Parathyroid adenoma (tissue), 2 donors: ENCODE results near the gene PELI3.
"Not testable (repeated sequence)": the region's sequence is repeated elsewhere in the genome, so short reads cannot be mapped to it uniquely, and the experiment has no call there.

Experiments used
- H2AFZ ChIP-seq: fragments of 300-600 bp; sonication (generic); one replicate; pipeline ENCODE4 v1.7.0; 2017; ENCODE audit warnings: antibody characterized with exemption, mild to moderate bottlenecking
- H3K27ac ChIP-seq: fragments of 300-600 bp; sonication (generic); one replicate; pipeline ENCODE4 v1.7.0; 2017
- H3K27me3 ChIP-seq: fragments of 300-600 bp; sonication (generic); one replicate; pipeline ENCODE4 v1.7.0; 2017; ENCODE audit warnings: low read length; ENCODE audit not compliant: control insufficient read depth, insufficient read depth
- H3K36me3 ChIP-seq: fragments of 300-600 bp; sonication (generic); one replicate; pipeline ENCODE4 v1.7.0; 2017; ENCODE audit warnings: low read length; ENCODE audit not compliant: control insufficient read depth, insufficient read depth
- H3K4me1 ChIP-seq: fragments of 300-600 bp; sonication (generic); one replicate; pipeline ENCODE4 v1.7.0; 2017; ENCODE audit warnings: control low read depth
- H3K4me2 ChIP-seq: fragments of 300-600 bp; sonication (generic); one replicate; pipeline ENCODE4 v1.7.0; 2017; ENCODE audit warnings: low read length
- H3K4me3 ChIP-seq: fragments of 300-600 bp; sonication (generic); one replicate; pipeline ENCODE4 v1.7.0; 2017; ENCODE audit warnings: low read depth, low read length
- H3K79me2 ChIP-seq: fragments of 300-600 bp; sonication (generic); one replicate; pipeline ENCODE4 v1.7.0; 2017; ENCODE audit warnings: control low read depth
- H3K9ac ChIP-seq: fragments of 300-600 bp; sonication (generic); one replicate; pipeline ENCODE4 v1.7.0; 2017; ENCODE audit warnings: mild to moderate bottlenecking
- H3K9me3 ChIP-seq: fragments of 300-600 bp; sonication (generic); one replicate; pipeline ENCODE4 v1.7.0; 2017; ENCODE audit warnings: low read length; ENCODE audit not compliant: control insufficient read depth
- TF ChIP-seq, protein P1 (sequence below): fragments of 300-600 bp; sonication (generic); IDR thresholded peaks from one replicate; pipeline ENCODE4 v1.7.0; 2017; ENCODE audit warnings: antibody characterized with exemption, mild to moderate bottlenecking
- donor health status: primary hyperparathyroidism.

Gene PELI3

DNA sequence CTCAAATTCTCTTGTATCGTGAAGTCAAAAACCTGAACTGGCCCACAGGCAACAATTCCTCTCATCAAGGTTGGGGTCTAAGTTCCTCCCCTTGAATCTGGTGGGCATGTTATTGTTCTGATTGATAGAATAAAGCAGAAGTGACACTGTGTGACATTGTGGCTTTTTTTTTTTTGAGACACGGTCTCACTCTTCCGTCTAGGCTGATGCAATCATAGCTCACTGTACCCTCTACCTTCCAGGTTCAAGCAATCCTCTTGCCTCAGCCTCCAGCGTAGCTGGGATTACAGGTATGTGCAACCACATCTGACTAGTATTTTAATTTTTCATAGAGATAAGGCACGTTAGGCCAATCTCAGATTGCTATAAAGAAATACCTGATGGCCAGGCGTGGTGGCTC is 8.9 kb upstream of the PELI3 start:
- Histone ChIP-seq H3K4me1 (peaks cover 3% of the 10 kb centered on the region), H2AFZ (no peak overlapping the region), H3K79me2 (no peaks in the 10 kb centered on the region), H3K4me2 (no peak overlapping the region), H3K27me3 (no peaks in the 10 kb centered on the region), H3K27ac (no peak overlapping the region), H3K9me3 (no peaks in the 10 kb centered on the region), H3K4me3 (no peak overlapping the region), H3K9ac (no peak overlapping the region), H3K36me3 (no peaks in the 10 kb centered on the region)
- TF ChIP-seq, protein P1, sequence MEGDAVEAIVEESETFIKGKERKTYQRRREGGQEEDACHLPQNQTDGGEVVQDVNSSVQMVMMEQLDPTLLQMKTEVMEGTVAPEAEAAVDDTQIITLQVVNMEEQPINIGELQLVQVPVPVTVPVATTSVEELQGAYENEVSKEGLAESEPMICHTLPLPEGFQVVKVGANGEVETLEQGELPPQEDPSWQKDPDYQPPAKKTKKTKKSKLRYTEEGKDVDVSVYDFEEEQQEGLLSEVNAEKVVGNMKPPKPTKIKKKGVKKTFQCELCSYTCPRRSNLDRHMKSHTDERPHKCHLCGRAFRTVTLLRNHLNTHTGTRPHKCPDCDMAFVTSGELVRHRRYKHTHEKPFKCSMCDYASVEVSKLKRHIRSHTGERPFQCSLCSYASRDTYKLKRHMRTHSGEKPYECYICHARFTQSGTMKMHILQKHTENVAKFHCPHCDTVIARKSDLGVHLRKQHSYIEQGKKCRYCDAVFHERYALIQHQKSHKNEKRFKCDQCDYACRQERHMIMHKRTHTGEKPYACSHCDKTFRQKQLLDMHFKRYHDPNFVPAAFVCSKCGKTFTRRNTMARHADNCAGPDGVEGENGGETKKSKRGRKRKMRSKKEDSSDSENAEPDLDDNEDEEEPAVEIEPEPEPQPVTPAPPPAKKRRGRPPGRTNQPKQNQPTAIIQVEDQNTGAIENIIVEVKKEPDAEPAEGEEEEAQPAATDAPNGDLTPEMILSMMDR = no peak

DNA sequence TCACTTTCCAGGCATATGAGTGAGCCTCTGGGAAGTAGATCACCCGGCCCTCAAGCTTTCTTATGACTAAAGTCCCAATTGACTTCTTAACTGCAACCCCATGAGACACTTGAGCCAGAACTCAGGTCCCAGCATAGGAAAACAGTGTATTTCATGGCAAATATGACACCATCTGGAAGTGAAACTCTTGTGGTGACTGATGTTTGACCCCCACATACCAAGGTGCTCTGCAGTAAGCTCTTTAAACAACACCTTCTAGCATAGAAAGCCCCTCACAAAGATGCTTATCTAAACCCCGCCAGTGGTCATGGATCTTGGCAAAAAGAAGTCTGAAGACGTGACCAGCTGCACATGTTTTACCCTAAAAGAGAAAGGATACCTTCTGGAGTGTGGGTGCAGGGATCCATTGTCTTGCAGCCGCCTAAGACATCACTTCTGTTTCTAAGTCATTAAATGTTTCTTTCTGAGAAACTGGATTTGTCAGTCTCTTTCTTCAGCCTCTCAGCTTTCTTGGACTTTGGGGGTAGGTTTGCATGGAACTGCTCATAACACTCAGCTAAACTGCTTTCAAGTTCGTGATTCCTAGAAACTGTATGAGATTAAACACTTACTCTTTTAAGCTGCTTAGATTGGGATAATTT is 7.4 kb upstream of the PELI3 start:
- H3K4me3 ChIP-seq = no peak overlapping the region
- H3K27ac ChIP-seq = no peak overlapping the region
- no peaks in the 10 kb centered on the region for H3K27me3 ChIP-seq
- H3K4me2 ChIP-seq = no peak overlapping the region
- TF ChIP-seq, protein P1 = no peak
- H2AFZ ChIP-seq = no peak overlapping the region
- H3K36me3 ChIP-seq = no peaks in the 10 kb centered on the region
- H3K4me1 ChIP-seq = no peaks in the 10 kb centered on the region
- no peak overlapping the region for H3K9ac ChIP-seq
- H3K79me2 ChIP-seq = no peaks in the 10 kb centered on the region
- H3K9me3 ChIP-seq = no peaks in the 10 kb centered on the region

DNA sequence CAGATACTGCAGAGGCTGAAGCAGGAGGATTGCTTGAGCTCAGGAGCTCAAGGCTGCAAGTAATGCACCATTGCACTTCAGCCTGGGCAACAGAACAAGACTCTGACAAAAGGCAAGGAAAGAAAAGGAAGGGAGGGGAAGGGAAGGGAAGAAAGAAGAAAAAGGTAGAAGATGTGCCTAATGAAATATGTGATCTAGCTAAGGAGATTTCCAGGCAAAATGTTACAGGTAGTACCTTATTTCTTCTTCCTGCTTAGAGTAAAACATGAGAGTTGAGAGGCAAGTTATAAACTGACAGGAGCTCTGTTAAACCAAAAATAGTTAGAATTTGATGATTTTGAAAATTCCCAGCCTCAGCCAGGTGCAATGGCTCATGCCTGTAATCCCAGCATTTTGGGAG is 4.7 kb upstream of the PELI3 start:
- no peak overlapping the region for H3K4me2 ChIP-seq
- no peak overlapping the region for H3K27ac ChIP-seq
- TF ChIP-seq, protein P1 = no peak
- H3K36me3 ChIP-seq = no peaks in the 10 kb centered on the region
- H3K79me2 ChIP-seq = no peaks in the 10 kb centered on the region
- no peak overlapping the region for H2AFZ ChIP-seq
- H3K9ac ChIP-seq = no peak overlapping the region
- H3K9me3 ChIP-seq = no peaks in the 10 kb centered on the region
- H3K4me1 ChIP-seq = no peaks in the 10 kb centered on the region
- H3K27me3 ChIP-seq = no peaks in the 10 kb centered on the region
- no peak overlapping the region for H3K4me3 ChIP-seq

DNA sequence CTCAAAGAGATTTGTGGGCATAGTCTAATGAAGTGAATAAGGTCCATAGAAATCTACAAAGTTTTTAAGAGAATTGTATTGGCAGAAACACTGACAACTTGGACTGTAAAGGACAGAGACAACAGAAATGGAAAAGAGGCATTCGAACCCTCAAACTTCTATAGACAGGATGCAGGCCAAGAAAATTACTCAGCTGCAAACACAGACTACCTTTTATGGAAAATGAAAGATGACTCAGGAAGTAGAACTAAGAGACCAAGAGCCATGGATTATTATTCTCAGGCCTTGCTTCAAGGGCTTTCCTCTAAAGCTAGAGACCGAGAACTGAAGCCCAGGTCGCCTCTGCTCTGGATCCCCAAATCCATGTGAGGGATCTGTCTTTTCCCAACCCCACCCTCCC is 3.8 kb upstream of the PELI3 start:
- Histone ChIP-seq H3K4me1 (peaks cover 6% of the 10 kb centered on the region), H3K9me3 (no peaks in the 10 kb centered on the region), H3K4me2 (no peak overlapping the region), H3K27ac (no peak overlapping the region), H3K79me2 (peaks cover 2% of the 10 kb centered on the region), H2AFZ (no peak overlapping the region), H3K4me3 (no peak overlapping the region), H3K9ac (no peak overlapping the region), H3K36me3 (no peaks in the 10 kb centered on the region), H3K27me3 (no peaks in the 10 kb centered on the region)
- TF ChIP-seq, protein P1 = no peak

DNA sequence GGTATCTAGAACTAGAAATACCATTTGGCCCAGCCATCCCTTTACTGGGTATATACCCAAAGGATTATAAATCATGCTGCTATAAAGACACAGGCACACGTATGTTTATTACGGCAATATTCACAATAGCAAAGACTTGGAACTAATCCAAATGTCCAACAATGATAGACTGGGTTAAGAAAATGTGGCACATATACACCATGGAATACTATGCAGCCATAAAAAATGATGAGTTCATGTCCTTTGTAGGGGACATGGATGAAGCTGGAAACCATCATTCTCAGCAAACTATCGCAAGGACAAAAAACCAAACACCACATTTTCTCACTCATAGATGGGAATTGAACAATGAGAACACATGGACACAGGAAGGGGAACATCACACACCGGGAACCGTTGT is 2.6 kb upstream of the PELI3 start:
- not testable (repeated sequence) for H3K4me3 ChIP-seq, H3K27me3 ChIP-seq, H2AFZ ChIP-seq, H3K79me2 ChIP-seq, H3K4me2 ChIP-seq, H3K9ac ChIP-seq, H3K4me1 ChIP-seq, H3K9me3 ChIP-seq, H3K27ac ChIP-seq, H3K36me3 ChIP-seq
